ENCODE results near the gene TRAPPC2B.

GRCh38 chr19:57321116-57321515 lies 42.2 kb upstream of the TRAPPC2B start:
- TF ChIP-seq CTCF (conservative IDR thresholded peaks at IDR 0.05; ENCODE audit: low read depth, low read length) (no peak), EZH2 (IDR thresholded peaks at IDR 0.05; ENCODE audit: borderline replicate concordance, low read depth, low read length, poor library complexity, severe bottlenecking) (no peak)
